Stimulated activated CD8-positive, alpha-beta memory T cell treated with anti-CD3 and anti-CD28 coated beads, Interleukin-2, amount 100 ng/mL, for 1 hour (primary cell): ENCODE measurements around the gene LCT.
A peak's percentile ranks its signal among the peaks of the same experiment; 100 is the strongest.
"Not testable (repeated sequence)": the region's sequence is repeated elsewhere in the genome, so short reads cannot be mapped to it uniquely, and the experiment has no call there.

Source experiments
- DNase-seq, 2 donors: peaks; one replicate each; pipeline ENCODE4 v3.0.0-alpha.2; 2020; ENCODE audit warnings: low read depth in 2 of 2

The LCT gene

DNA sequence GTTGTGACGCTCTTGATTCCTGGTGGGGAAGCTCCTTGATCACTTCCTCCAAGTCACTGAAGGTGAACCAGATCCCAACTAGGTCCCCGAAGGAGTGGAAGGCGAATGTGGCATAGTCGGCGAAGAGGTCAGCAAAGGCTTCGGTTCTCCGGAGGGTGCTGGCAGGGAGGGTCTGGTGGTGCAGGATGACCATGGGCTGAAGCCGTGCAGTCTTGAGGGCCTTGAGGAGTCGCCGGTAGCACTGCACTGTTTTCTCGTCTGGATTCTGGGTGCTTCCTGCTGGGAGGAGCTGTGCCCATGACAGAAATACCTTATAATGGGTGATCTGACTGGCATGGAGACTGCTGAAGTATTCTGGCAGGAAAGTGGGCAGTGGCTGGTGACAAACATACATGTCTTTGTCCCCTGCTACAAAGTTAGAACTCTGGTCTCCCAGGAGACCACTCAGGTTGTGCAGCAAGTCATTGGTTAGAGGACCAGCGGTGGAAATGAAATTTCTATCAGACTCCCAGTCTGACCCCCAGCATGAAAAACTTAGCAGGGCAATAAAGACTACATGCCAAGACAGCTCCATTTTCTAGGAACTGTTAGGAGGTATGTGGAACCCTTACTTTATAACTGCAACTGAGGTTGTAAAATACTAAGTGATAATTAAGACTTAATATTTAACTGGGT is at the start of gene LCT:
Gene LCT, minus strand, starts transcription at position 589 of the 675 bp plus-strand sequence. Its CDS starts 15 bp downstream, at position 574.
- DNase-seq, result no peak

DNA sequence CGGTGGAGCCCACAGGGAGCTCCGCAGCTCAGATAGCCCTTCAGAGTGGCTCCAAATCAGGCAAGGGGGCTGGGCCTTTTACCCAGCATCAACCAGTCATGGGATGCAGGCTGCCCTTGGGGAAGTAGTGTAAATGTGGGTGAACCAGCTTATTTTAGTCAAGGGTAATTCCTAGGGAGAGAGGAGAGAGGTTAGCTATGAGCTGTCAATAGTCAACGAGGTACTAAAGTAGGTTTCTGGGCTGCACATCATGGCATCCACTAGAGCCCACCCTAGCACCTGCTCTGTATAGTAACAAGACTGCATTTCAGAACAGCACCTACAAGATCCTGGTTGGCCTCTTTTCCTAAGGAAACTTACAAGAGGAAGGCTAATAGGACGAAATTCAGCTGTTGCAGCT is 48.7 kb upstream of the LCT start:
- DNase-seq, result no peak

DNA sequence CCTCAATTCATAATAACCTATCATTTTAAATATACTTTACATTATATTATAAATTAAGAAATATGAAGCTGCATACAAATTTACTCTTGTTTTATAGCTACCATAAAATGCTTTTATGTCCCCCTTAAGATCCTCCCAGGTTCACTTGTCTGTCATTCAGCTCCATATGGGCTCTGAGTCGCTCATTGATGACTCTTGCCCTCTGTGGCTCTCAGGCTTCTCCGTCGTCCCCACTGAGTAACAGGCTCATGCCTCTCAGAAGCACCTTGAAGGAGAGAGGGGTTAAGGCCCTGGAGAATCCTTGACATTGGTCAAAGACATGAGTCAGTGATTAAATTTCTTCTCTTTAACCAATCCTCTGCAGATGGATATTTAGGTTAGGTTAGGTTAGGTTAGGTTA is 45.4 kb upstream of the LCT start:
- DNase-seq, result no peak

DNA sequence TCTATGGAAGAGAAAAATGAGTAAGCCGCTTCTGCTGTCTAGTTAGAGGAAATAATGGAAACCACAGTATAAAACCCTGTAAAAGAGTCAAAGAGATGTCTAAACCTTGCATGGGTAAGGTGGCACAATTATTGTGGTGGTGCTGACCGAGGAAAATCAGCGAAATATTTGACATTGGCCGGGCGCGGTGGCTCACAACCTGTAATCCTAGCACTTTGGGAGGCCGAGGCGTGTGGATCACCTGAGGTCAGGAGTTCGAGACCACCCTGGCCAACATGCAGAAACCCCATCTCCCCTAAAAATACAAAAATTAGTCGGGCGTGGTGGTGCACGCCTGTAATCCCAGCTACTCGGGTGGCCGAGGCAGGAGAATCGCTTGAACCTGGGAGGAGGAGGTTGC is 39.8 kb upstream of the LCT start:
- DNase-seq, result not testable (repeated sequence)

DNA sequence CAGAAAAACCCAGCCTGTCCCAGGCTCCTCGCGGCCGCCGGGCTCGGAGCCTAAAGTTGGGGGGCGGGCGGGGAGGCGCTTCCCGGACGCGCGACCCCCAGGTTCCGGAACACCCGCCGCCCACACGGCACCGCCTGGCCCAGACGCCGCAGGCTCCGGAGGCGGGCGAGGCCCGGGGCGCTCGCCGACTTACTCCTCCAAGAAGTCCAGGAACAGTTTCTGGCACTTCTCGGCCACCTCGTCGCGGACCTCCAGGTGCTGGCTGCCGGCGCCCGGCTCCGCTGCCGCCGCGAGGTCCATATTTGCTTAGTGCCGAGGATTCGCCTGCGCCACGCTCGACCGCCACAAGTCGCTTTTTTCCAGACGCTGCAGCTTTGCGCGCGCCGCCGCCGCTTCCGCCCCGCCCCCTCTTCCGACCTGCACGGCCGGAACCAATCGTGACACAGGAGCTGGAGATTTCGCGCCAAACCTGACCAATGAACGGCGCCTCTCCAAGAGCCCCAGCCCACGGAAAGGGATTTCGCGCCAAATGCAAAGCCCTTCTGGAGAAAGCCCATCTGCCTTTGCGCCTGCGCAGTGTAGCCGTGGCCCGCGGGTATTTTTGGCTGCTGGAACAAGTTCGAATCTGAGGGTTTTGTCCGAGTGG is 39.2 kb upstream of the LCT start, which contains the start of gene MCM6:
Gene MCM6, minus strand, starts transcription at position 378 of the 646 bp plus-strand sequence. Its CDS starts 78 bp downstream, at position 300.
- peak; percentile 94 to 96 for DNase-seq

DNA sequence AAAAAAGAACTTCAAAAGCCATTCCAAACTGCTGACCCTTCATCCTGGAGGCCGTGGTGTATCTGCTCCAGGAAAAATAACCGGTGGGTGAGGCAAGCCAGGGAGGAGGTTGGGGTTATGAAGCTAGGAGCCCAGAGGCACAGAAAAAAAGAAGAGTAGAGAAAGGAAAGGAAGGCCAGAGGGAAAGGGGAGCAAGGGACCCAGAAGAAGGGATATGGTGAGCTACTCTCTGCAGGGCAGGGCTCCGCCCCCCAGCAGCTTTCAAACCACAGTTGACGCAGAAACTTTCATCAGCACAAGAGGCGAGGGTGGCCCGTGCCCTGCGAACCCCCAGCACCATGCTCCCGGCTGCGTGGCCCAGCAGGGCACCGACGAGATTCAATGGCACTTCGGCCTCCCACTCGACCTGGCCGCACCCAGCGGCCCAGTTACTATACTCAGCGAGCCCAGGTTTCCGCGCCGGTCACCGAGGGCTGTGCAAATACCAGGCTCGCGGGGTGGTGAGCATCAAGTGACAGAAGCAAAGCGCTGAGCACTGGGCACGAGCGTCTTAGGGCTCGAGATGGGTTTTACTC is 38.6 kb upstream of the LCT start:
- DNase-seq, result peak; percentile 46 to 53

DNA sequence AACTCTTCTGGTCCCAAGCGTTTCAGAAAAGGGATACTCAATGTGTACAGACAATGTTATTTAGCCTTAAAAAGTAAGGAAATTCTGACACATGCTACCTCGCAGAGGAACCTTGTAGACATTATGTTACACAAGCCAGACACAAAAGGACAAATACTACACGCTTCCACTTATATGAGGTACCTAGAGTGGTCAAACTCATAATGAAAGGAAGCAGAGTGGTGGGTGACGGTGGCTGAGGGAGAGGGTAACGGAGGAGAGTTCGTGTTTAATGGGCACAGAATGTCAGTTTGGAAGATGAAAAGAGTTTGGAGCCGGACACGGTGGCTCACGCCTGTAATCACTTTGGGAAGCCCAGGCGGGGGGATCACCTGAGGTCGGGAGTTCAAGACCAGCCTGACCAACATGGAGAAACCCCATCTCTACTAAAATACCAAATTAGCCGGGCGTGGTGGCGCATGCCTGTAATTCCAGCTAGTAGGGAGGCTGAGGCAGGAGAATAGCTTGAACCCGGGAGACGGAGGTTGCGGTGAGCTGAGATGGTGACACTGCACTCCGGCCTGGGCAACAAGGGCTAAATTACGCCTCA is 37.9 kb upstream of the LCT start:
- DNase-seq, result no peak

DNA sequence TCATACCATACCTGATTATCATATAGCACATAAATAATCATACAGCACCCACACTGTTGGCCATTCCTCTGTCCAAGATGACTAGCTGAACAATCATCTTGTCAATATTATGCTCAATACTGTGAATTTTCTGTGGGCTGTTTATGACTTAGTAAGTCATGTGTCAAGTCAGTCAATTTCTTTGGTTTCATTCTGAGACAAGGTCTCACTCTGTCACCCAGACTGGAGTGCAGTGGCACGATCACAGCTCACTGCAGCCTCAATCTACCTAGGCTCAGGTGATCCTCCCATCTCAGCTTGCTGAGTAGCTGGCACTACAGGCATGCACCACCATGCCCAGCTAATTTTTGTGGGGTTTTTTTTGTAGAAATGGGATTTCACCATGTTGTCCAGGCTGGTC is 33.6 kb upstream of the LCT start:
- no peak for DNase-seq

DNA sequence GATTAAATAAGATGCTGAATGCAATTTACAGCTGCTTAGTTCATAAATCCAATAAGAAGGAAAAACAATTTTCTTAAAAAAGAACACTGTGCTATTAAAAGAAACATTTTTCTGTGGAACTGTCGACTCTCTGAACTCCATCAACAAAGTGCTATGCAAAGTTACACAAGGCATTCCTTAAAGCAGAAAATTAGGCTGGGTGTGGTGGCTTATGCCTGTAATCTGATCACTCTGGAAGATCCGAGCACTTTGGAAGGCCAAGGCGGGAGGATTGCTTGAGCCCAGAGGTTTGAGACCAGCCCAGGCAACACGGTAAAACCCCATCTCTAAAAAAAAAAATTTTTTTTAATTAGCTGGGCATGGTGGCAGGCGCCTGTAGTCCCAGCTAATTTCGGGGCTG is 26.2 kb upstream of the LCT start:
- no peak for DNase-seq

DNA sequence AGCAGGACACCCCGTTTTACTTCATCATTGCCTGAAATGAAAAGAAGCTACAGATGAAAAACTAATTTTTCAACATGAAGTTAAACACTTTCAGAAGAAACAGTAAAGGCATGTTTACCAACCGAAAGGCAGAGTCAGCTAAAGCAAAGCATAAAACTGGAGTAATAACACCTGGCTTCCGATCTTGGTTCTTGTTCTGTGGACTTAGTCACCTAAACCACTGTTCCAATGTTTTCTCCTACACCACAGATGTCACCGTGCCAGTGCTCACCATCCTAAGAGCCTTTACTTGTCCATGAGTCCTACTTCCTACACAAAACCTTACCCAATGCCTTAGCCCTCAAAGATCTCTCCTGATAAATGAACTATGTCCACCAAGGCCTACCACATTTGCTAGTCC is 25.7 kb upstream of the LCT start:
- no peak for DNase-seq

DNA sequence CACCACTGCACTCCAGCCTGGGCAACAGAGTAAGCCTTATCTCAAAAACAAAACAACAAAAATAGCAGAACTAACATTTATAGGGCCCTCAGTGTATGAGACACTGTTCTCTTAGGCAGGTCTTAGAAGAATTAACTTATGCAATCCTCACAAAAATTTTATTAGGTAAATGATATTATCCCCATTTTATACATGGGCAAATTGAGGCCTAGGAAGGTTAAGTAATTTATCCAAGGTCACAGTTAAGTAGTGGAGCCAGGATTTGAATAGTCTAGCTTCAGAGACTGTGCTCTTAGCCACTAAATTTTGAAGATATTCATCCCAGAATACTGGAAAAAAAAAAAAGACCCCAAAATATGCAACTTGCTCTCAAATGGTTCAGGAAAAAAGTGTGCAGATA is 16.4 kb upstream of the LCT start:
- DNase-seq, result no peak

DNA sequence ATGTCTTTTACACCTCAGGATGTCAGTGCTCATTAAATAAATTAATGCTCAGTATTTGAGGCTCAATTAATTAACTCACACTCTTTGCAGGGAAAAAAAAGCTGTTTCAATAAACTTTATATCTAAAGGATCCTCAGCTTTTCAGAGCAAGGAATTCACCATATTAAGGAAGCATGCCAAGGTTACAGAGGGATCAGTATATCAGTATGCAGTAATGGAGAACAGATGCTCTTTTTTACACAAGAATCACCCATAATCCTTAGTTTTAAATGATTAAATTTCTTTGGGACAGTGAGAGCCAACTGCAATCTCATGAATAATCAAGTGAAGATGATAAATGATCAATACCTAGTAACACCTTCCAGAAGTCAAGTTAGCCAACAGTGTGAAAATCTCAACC is 14.9 kb upstream of the LCT start:
- DNase-seq, result no peak

DNA sequence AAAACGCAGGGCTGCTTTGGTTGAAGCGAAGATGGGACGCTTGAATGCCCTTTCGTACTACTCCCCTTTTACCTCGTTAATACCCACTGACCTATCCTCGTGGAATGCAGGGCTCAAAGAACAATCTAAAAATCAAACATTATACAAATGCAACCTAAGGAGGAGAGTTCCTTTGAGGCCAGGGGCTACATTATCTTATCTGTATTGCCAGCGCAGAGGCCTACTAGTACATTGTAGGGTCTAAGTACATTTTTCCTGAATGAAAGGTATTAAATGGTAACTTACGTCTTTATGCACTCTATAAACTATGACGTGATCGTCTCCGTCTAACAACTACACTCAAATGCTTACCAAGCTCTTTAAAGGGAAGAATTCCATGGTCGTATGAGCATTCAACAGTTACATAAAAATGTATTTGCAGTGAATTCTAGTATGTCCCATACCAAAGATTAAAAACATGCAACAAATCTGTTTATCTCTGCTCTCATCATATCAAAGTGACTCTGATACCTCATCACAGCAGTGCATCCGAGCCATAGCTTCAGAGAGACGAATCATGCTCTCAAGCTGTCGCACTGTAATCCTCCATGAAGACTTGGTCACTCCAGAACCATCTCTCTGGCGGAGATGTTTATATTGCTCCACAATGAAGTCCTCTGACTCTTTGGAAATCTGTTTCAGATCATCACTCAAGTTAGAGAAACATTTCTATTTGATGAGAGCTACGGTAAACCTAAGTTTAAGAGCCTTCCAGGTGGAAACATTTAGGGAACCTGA is 14.1 kb upstream of the LCT start:
- no peak for DNase-seq

DNA sequence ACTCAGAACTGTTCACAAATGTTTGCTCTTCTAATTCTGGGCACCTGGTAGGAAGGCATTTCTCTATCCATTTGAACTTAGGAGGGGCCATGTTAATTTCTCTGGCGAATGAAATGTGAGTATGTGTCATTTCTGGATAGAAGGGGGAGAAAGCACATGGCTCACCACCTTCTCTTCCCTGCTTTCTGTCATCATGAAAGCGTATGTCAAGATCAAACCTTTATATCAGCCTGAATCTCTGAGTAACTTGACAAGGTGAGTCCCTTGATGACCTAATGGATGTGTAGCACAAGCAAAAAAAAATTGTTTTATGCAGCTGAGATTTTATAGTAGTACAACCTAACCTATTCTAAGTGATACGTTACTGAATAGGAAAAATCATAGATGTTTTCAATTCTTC is 12.1 kb upstream of the LCT start:
- DNase-seq, result no peak

DNA sequence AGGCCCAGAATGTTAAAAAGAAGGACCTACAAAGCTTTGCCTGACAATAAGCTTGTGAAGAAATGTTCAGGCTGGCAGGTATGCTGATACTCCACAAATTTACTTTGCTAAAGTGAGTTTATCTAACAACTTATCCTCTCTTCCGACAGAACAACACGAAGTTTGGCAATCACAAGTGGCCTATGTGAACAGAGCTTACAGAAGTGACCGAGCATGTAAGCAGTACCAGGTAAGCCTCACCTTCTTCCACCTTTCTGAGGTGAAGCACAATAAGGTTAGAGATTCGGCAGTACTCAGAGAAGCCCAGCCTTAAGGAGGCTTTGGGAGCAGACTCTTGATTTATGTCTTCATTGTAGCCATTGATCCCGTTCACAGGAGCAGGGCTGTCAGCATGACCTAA is 9.0 kb upstream of the LCT start:
- DNase-seq, result no peak

DNA sequence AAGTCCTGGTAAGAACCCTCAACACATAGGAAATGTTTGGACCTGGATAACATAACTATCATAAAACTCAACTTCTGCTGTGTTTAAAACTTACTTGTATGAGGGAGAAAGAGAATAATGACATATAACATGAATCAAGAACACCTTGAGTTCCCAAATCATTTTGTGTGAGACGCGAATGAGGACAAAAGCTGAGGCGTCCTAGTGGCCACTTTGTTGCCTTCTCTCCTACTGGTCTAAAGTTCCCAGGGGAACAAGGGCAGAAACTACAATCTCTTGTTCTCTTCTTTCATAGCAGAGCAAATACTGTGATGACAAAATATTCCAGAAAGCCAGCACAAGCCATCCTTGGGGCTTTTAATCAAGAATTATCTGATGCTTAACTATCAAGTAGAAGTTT is 8.3 kb upstream of the LCT start:
- DNase-seq, result no peak

DNA sequence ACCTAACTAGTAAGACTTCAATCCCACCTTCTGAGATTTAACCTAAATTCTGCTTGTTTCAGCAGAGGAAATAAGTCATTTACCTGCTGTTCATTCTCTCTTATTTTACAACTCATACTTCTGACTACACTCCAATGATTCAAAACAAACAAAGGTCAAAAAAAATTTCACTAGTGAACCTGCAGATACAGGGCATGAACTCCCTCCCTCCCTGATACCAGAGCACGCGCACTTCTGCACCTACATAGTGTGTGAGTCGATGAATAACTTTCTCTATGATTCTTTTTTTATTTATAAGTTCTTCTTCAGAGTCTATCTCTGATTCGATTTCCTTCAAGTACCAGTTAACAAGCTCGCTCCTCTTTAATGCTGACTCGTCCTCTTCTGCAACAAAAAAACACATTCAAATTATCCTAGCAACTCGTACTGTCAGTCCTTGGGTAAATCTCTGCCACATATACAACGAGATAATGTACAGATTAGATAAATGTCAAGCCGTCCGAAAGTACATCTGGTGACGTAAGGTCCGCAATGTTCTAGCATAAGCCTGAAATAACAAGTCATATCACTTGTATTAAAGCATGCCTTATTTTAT is 7.4 kb upstream of the LCT start:
- DNase-seq, result no peak

DNA sequence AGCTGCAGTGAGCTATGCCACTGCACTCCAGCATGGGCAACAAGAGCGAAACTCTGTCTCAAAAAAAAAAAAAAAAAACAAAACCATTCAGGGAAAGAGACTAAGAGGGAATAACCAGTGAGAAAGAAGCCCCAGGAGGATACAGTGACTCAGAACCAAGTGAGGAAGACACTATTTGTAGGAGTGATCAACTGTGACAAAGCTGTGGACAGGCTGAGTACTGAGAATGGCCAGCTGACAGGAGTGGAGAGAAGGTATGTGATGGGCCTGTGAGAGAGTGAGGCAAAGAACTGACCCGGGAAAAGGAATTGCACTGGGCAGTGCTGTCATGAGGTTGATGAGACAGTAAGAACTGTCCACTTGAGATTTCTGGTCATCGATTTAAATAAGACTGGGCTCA is 6.7 kb upstream of the LCT start:
- no peak for DNase-seq

DNA sequence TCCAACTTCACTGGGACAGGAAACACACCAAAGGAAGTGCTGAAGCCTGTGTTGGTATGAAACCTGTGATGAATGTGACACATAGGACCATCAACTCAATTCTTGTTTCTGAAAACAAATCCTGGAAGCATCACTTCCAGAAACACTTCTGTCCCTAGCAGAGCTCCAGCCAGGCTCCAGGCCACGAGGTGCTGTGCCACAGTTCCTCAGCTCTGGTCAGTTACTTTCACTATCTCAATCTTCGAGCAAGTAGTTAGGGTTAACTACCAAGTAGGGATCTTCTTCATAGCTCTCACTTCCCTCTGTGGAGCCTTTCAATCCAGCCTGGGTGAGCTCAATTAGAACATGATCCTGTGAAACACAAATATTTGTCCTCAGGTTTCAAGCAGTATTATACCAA is 3.6 kb upstream of the LCT start:
- no peak for DNase-seq

DNA sequence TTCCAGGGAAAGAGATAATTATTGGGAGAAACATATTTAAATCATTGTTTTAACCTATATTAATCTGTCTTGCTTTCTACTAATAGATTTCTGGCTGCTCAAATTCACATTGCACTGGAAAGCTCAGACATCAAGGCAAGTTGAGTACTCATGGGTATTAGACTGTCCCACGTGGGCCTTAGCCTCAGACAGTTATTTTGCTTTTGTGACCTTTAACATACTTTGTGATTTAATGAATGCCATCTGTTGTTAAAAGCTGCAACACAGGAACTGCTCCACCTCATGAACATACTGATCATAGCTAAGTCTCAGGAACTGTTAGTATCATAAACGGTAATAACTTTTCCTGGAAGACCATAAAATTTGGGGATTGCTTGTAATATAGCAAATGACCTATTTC is 2.7 kb upstream of the LCT start:
- no peak for DNase-seq

DNA sequence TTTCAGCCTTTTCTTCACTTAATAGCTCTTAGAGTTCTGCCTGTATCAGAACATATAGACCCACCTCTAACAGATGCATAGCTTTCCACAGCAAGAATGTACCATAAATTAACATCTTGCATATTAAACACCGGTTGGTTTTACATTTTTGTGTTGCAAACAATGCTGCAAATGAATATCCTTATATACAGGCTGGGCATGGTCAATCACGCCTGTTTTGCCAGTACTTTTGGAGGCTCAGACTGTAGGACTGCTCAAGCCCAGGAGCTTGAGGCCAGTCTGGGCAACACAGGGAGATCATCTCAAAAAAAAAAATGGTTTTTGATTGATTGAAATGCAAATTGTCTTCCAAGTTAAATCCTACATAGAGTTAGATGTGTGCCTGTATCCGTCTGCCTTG is 1.5 kb upstream of the LCT start:
- DNase-seq, result no peak

DNA sequence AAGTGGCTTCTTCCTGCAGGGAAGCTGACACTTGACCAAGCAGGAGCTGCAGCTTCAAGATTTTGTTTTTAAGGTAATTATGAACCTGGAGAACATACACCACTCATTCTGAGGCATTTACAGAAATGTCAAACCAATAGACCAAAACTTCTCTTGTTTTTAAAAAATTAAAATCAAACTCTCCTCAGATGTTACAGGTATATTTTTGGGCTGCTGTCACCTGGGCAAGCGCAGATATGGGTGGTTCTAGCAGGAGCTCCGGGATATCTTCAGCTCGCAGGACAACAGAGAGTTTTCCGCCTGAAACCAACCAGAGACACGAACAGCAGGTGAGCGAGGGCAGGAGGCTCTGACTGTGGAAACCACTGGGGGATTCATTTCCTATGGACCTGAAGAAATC is 4.1 kb downstream of the LCT start:
- DNase-seq, result no peak
